GM19452 (cell line): Measurements from ENCODE around the gene TM9SF4.
"Not testable (repeated sequence)": the region's sequence is repeated elsewhere in the genome, so short reads cannot be mapped to it uniquely, and the experiment has no call there.

Experiments
- ATAC-seq: cut with Tn5 transposase; IDR thresholded peaks from one replicate; pipeline ENCODE4 v1.9.1; 2021; ENCODE audit not compliant: unreplicated experiment

Gene TM9SF4

DNA sequence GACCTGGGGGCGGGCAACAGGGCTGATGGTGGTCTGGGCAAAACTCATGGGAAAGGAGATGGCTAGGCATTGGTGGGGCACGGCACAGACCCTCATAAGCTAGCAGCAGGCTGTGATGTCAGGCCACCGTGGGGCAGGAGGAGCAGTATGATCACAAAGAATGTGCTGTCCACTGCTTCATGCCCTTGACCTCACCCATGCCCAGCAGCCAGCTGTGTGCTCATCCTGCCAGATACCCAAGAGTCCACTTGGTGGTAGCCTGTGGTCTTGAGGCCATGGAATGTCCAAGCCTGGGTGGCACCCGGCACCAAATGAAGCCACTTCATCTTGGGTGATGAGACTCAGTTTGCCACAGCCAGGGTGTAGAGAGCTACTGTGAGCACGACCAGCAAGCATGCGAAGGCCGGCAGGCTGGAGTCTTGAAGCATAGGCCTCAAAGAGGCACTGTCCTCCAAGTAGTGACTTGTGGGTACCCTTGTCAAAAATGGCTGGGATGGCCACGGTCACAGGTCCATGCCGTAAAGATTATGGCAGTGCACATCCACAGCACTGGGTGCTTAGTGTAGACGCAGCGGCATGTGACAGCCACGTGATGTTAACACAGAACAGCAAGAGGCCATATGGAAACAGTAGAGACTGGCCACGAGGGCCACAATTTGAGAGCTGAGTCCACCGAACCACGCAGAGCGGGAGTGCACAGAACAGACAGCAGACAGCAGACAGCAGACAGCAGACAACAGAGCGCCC, 79.0 kb downstream of the TM9SF4 start:
- ATAC-seq = no peak

DNA sequence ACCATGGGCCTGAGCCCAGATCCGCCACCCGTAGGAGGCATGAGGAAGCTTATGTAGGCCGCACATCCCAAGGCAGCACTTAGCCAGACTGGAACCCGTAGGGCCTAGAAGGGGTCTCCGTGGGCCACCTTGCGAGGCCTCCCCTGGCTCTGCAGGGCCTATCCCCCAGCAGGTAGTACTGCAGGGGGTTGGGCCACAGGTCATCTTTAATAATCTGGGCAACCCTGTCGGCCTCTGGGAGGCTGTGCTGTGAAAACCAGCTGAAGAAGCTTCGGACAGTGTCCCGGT, 79.6 kb downstream of the TM9SF4 start:
- no peak for ATAC-seq

DNA sequence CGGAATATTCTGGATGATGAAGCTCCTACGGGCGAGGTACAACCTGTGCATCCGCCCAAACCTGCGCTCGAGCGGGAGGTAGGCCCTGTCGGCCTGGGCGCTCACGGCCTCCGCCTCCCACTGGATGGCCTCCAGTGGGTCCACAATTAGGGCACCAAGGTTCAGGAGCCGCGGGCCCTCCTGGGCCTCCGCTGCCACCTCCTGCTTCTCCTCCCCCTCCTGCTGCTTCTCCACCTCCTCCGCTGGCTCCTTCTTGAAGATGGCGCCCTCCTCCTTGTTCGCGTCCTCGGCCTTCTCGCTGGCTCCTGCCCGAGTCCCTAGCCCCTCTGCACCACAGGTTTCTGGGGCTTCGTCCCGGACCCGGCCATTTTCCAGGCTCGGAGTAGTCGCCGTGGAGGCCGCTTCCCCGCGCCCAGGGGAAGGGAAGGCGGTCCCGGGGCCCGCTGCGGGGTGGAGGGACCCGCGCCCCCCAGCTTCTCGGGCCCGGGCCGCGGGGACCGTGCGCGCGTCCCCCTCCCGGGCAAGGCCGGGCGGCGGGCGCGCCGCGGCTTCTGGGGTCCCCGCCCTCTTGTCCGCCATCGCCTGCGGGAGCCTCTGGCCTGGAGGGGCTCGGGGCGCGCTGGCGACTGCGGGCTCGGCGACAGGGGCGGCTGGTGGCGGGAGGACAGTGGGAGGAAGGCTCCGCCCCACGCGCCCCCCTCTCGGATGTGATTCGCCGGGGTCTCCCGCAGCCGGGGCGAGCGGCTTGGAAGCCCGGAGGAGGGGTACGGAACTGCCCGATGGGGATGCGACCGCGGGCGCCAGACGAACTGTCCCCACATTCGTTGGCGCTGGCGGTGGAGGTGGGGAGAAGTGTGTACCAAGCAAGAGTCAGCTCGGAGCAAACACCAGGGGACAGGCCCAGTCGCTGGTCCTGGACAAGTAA, 80.4 kb downstream of the TM9SF4 start:
- ATAC-seq = no peak

DNA sequence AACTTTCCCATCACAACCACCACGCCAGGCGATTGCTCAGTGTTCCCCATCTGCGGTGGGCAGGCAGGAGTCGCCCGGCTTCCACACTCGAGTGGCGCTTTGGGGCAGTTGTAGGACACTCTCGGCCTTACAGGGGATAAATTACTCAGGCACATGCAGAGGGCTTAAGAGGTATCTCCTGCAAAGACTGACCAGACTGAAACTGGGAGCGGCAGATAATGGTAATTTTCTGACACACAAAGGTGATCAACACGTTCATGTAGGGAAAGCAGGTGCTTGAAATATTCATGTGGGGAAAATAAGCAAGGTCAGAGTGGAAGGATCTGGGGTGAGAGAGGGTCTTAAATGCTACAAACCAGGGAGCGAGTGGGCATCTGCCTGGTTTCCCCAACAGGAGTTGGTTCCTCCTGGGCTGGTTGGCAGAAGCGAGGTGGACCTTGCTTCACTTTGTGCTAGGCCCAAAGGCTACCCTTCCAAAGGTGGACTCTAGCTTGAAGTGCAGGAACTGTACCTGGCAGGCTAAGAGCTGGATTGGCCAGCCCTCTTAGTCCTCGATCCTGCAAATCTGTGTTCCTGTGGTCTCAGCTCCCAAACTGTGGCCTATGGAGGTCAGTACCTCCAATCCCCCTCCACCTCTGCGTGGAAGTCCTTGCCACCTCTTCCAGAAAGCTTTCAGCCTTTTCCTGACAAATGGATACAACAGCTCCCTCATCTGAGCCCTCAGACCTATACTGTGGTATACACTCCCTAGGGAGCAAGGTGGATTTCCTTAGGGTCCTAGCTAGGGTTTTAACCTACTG, 81.3 kb downstream of the TM9SF4 start:
- ATAC-seq = no peak

DNA sequence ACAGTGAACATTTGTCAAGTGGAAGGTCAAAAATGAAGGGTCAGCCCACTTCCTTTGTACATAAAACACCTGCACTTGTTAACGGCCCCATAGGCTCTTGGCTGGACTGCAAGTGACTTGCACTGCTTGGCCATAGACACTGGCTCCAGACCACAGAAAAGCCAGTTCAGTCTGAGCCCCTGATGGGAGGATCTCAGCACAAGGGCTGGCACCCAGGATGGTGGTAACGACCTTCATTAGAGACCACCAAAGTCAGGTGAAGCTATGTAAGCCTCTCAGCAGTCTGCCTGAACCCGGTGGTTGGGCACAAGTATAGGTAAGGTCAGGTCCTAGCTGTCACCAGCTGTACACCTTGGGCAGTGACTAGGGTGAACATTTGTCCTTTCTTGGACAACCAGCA, 81.9 kb downstream of the TM9SF4 start:
- ATAC-seq = no peak

DNA sequence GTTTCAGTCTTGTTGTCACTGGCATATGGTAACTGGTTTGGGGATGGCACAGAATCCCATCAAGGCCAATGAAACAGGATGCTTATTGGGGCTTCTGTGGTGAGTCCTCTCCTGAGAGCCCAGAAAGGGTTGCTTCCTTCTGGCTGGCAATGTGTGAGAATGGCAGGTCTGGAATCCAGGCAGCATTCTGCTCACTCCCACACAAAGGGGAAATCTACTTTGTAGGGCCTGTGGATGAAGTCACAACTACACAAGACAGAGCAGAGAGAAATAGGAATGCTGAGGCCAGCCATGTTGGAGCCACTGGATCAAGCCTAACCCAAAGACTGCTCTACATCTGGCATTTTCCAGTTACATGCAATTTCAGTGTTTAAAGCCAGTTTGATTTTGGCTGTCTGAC, 82.4 kb downstream of the TM9SF4 start:
- no peak for ATAC-seq

DNA sequence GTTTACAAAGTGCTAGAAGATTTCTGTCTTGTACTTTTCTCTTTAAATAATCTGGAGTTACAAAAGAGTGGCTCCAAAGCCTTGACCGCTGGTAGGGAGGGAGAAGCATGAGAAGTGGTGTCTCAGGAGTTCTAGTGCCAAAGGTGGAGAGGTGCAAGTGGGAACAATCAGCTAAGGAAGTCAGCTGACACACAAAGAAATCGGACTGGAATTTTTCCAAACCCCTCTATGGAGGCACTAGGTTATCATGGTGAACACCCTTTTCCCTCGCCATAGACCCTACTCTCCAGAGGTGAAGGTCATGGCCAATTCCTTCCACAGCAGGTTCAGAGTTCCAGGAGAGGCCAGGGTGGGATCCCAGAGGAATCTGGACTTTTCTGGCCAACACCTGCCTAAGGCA, 83.2 kb downstream of the TM9SF4 start:
- no peak for ATAC-seq

DNA sequence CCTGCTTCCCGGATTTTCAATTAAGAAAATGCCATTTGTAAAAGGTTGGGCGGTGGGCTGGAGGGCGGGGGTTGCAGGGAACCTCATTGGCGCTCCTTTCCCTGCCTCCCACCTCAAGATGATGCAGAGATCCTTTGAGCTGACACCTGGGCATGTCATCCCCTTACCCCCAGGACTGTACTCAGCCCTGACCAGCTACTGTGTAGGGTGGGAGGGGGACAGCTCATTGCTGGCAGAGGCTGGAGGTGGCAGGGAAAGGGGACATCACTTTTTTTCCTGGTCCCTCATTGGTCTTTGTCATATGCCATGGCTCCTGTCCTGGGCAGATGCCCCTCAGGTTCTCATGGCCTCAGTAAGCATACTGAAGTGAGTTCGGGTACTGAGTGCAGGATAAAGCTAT, 83.8 kb downstream of the TM9SF4 start:
- not testable (repeated sequence) for ATAC-seq

DNA sequence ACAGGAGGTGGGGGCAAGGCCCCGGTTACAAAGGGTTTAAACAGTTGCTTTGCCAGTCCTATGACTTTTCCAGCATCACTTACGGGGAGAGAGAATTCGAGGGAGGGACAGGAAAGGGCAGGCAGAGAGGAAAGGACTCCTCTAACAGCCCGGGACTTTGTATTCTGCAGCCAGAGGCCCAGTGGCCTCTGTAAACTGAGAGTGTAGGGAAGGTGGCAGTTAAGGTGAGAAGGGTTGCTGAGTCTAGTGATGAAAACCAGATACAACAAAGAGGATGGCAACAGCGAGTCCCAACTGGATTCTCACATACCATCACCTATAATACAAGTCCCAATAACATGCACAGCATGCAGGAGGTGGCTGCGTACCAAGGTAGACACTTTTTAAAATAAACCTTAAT, 84.5 kb downstream of the TM9SF4 start:
- ATAC-seq = no peak

DNA sequence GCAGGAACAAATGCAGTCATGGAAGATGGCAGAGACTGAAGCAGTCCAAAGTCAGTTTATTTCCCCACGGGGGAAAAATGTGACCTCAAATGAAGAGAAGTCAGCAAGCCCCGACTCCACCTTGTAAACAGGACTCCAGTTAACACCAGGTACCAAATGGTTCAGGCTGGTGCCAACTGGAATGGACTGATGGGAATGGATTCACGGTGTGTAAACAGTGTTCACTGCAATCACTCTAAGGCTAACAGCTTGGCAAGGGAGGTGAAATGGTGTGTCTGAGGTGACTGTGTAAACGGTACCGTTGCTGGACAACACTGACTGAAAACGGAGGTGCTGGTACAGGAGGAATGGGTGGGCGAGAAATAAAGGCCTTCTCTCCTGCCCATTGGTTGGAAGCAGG, 86.1 kb downstream of the TM9SF4 start:
- no peak for ATAC-seq

DNA sequence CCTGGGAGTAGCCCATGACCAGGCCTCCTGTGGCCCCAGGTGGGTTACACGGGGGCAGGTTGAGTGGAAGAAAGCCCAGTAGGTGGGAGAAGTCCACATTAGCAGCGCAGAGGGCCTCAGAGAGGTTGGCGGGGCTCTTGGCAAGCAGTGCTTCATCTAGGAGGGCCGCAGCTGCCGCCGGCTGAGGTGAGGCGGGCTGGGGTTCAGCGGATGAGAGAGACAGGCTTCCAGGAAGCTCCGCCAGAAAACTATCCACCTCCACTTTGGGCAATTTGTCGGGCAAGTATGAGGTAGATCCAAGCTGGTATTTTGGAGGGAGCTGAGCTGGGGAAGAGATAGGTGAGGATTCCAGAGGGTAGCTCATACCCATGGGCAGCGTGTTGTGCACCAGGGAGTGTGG, 87.1 kb downstream of the TM9SF4 start:
- ATAC-seq = not testable (repeated sequence)

DNA sequence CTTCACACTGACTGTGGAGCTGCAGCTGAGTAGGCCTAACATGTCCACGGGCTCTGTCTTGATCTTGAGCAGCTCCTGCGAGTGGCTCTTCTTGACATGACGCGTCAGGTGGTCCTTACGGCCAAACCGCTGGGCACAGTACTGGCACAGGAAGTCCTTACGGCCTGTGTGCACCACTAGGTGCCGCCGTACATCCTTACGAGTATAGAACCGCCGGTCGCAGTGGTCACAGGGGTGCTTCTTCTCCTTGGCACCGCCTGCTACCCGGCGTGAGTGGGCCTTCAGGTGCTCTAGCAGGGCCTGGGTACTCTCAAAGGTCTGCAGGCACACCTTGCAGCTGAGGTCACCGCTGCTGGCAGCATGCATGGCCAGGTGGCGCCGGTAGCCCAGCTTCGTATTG, 87.6 kb downstream of the TM9SF4 start:
- not testable (repeated sequence) for ATAC-seq

DNA sequence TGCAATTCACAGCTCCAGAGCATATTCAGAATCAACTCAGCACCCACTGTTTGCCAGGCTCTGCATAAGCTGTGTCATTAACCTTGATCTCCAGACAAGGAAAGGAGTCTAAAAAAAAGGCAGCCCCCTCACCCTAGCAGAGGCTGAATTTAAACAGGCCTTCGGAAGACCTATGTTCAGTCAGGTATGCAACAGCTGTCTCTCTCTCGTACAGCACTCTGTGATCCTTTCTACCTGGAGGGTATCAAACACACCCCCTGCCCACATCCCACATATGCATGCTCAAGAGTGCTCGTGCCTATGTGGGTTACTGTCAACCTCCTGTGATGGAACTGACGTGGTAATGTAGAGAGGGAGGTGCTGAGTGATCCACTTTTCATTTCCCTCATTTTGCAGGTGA, 89.5 kb downstream of the TM9SF4 start:
- ATAC-seq = no peak

DNA sequence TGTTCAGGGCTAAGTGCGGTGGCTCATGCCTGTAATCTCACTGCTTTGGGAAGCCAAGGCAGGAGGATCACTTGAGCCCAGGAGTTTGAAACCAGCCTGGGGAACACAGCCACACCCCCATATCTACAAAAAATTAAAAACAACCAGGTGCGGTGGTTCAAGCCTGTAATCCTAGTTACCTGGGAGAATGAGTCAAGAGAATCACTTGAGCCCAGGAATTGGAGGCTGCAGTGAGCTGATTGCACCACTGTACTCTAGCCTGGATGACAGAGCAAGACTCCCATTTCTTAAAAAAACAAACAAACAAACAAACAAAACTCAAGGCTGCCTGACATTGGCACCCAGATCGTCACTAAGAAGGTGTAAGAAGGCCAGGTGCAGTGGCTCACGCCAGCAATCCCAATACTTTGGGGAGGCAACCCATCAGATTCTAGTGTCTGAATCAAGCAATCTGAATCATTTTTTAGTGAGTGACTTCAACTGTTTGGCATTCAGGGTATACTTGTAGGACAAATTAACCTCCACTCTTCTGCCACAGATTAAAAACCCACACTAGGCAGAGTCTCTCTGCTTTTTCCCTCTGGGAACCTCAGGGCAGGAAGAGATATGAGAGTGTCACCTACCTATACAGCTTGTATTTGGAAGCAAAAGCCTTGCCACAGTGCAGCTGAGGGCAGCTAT, 91.9 kb downstream of the TM9SF4 start:
- no peak for ATAC-seq

DNA sequence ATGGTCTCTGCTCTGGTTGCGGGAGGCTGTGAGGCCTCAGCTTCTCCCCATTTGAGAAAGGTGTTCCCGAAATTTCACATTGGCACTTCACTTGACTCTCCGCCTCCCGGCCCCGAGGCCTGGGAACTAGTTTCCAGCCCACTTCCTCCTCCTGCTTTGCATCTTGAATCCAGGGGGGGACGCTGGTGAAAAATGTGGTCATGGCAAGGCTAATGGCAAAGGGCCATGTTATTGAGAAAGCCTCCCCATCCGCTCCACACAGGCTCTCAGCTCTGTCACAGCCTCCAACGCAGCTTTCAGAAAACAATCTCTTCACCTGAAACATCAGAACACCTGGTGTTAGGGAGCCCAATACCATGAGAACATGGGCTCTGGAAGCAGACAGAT, 92.5 kb downstream of the TM9SF4 start:
- no peak for ATAC-seq

DNA sequence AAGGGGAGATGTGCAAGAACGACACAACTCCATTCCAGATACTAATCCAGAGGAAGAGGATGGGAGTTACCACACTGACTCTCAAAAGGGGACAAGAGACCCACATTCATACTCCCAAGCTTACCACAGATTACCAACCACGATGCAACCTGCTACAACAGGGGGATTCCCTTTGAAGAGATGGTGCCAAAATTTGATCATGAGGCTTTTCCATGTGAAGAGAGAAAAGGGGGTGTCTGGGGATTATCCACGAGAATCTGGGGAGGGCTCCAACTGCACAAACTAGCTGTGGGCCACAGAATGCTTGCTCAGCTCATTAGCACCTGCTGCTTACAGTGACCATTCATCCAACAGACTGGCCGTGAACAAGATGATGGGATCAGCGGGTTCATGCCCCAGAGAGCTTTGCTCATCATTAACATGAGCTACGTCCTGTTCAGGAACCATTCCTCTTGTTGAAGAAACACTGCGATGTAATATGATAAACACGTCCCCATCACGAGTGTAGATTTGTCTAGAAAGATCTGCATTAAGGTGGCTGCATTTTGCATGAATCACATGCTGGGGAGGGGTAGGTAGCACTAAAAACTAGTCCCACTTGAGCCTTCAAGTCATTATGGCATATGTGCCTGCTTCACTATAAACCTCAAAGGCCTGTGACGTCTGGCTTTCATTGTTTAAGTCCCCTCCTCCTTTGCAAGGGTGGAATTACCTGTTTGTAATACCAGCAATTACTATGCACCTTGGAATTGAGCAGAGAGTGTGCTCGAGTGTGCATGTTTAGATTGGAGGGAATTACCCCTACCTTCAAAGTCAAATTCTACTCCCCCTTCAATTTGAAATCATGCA, 94.1 kb downstream of the TM9SF4 start:
- ATAC-seq = no peak

DNA sequence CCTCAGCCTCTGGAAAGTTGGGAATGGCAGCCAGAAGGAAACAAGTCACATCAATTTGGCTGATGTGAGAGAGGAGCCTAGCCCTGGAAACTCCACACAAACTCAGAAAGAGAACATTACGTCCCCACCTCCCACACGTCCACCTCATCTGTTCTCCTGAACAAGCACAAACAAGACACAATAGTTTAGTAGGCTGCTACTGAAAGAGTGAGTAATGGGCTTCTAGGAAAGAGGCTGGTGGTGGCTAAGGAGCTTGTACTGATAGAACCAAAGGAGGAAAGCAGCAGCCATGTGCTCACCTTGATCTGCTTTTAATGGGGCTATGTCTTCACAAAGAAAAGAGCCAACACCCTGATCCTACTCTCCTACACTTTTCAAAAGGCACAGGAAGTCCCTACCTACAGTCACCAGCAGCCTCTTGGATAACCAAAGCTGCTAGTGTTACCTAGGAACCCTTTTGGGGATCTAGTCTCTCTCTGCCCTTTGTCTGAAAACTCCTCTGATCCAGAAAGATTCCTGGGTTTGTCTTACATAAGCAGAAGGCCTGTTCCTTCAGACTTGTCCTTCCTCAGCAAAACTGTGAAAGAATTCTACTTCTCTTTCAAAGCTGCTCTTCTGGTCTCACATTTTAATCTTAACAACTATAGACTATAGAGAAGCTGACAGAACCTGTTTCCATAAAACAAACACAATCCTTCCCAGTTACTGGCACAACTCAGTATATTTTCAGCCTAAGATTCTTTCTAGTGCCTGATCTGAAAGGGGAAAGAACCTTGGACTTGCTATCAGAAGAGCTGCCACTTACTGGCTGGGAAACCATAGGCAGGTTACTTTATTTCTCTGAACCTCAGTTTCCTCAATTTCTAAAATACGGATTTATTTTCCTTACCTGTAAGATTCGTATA, 94.9 kb downstream of the TM9SF4 start:
- ATAC-seq = no peak

DNA sequence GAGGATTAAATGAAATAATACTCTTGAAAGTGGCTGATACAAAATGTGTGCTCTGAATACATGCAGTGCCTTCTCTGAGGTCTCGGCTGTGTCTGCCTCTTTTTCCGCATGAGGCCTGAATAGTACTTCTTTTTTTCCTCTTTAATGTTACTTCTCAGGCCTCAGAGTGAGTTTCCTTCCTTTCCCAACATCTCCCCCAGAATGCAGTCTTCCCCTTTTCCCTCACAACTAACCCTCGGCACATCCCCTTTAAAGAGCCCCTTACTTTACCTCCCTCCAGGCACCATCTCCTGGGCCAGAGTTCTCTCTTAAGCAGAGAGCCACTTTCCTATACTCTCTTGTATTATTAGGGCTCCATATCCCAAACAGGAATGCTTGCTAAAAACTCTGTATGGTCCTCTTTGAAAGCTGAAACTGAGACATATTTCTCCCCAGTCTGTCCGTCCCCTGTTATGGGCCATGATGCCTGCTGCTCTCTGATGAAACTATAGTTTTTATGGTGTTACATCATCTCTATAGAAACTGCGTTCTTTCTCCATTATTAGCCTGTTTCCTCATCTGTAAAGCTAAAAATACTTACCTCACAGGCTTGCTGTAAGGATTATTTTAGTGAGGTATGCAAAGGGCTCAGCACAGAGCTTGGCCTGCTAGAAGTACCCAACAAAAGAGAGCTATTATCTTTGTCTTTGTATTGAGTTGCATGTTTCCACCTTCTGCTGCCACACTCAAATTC, 95.8 kb downstream of the TM9SF4 start:
- ATAC-seq = no peak
